Measurements from ENCODE around the gene BICRA.
A peak's percentile ranks its signal among the peaks of the same experiment; 100 is the strongest.
"Not testable (repeated sequence)": the region's sequence is repeated elsewhere in the genome, so short reads cannot be mapped to it uniquely, and the experiment has no call there.

Gene BICRA

DNA sequence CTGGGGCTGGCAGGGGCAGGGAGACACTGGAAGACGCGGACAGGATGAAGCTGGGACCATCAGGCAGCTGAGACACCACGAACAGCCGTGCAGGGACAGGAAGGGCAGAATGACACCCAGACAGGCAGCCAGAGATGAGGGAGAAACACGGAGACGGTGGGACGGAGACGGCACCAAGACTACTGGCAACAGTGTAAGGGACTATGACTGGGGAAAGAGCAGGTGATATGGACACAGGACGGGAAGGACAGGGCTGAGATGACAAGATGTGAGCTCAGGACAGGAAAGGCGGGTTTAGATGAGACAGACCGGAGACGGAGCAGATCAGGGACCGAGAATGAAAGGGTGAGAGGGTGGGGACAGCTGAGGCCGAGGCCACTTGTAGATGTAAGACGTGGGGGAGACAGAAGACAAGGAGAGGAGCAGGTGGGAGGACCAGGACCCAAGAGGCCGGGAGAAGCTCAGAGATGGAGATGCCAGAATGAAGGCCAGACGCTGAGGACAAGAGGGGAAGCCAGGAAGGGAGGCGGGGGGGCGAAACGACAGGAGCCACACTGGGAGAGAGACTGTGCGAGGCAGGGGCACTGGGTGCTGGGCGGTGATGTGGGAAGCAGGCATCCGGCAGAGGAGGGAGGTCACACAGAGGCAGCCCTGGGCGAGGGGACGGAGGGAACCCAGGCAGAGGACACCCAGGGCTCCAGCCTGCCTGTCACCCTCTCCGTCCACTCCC lies 86.8 kb downstream of the BICRA start:
- DNase-seq, result no peak

DNA sequence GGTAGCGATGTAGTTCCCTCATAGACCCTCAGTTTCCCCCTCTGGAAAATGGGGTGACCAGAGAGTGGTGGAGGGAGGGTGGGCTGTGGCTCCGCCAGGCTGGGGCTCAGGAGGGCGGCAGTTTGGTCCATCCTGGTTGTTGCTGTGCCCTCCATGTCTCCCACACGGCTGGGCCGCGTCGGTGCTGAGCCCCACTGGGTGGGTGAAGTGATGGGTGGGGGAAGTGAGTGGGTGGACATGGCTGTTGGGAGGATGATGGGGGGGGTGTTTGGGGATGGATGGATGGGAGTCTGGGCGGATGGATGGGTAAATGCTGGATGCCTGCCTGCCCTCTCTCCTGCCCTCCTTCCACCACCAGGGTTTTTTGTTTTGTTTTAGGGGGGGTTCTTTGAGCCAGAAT lies 87.7 kb downstream of the BICRA start:
- no peak for DNase-seq

DNA sequence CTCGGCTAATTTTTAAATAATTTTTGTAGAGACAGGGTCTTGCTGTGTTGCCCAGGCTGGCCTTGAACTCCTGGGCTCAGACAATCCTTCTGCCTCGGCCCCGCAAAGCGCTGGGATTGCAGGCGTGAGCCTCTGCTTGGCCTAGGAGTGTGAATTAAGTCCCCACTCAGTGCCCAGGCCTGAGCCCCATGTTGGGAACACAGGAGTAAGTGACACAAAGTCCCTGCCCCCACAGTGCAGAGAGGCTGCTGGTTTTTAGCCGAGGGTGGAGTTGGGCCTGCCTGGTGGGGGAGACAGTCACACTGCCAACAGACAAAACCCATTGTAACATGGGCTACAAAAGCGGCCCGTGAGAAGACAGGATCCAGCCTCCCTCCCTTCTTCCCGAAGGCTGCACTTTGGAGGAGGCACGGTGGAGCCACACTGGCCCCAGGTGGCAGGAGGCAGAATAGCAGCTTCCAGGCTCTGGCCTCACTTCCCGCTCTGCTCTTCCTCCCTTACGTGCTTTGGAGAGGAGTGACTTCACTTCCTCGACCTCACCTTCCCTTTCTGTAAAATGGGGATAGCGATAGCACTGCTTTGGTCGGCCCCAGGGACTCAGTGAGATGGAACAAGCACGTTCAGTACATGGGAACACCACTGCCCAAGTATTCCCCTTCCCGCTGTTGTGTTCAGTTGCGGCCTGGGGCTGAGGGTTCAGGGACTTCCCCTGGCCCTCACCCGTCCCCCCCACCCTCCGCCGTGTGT lies 89.1 kb downstream of the BICRA start:
- peak; percentile 77 for DNase-seq

DNA sequence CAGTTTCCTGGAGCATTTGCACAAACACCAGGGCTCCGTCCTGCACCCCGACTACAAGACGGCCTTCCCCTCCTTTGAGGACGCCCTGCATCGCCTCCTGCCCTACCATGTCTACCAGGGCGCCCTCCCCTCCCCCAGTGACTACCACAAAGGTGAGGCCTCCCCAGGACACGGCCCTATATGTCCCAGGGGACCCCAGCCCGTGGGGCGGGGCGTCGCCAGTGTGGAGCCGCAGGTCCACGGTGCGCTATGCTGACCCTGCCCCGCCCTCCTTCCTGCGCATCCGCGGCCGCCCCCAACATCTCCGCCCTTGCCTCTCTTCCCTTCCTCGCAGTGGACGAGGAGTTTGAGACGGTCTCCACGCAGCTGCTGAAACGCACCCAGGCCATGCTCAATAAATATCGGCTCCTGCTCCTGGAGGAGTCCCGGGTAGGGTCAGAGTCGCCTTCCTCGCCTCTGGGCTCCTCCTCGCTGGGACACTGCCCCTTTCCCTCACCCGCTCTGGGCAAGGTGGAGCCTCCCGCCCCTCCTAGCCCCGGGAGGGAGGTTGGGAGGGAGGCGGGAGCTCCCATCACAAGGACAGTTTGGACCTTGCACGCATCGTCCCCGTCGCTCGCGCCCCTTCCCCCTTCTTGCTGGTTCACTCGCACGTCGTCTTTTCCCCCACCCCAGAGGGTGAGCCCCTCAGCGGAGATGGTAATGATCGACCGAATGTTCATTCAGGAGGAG lies 89.9 kb downstream of the BICRA start:
- DNase-seq, result no peak

DNA sequence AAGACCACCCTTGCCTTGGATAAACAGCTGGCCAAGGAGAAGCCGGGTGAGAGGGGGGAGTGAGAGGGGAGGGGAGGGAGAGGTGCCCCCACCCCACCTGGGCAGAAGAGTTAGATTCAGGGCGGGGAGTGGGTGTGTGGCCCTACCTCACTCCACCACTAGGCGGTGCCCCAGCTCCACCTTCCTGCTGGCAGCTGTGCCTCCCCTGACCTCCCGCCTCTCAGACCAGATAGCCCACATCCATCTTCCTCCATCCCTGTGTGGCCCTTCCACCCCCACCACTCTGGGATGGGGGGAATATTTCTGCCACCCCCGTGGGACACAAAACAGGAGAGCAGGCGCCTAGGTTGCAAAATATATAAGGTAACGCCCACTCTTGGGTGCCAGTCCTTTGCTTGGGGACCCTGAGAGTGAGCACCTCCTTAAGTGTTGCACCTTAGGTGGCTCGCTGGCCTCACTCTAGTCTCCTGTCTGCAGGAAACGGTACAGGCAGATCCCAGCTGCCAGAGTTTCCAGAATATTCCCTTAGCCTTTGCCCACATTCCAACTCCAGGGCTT lies 90.5 kb downstream of the BICRA start:
- peak; percentile 21 for DNase-seq

DNA sequence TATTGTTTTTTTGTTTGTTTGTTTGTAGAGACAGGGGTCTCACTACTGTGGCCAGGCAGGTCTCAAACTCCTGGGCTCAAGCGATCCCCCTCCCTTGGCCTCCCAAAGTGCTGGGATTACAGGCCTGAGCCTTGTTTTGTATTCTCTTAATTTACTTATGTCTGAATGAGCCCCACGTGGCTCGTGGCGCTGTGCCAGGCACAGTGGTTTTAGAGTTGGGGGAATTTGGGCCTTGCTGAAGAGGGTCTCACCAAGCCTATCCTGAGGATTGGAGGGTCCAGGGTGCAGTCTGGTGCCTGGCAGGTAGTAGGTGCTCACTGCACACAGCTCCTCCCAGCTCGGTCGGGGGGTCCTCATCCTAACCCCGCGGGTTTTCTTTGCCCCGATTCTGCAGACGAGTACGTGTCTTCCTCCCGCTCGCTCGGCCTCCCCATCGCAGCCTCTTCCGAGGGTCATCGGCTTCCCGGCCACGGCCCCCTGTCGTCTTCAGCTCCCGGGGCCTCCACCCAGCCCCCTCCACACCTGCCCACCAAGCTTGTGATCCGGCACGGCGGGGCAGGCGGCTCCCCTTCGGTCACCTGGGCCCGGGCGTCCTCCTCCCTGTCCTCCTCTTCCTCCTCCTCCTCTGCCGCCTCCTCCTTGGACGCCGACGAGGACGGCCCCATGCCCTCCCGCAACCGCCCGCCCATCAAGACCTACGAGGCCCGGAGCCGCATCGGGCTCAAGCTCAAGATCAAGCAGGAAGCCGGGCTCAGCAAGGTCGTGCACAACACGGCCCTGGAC lies 92.2 kb downstream of the BICRA start:
- DNase-seq, result no peak

DNA sequence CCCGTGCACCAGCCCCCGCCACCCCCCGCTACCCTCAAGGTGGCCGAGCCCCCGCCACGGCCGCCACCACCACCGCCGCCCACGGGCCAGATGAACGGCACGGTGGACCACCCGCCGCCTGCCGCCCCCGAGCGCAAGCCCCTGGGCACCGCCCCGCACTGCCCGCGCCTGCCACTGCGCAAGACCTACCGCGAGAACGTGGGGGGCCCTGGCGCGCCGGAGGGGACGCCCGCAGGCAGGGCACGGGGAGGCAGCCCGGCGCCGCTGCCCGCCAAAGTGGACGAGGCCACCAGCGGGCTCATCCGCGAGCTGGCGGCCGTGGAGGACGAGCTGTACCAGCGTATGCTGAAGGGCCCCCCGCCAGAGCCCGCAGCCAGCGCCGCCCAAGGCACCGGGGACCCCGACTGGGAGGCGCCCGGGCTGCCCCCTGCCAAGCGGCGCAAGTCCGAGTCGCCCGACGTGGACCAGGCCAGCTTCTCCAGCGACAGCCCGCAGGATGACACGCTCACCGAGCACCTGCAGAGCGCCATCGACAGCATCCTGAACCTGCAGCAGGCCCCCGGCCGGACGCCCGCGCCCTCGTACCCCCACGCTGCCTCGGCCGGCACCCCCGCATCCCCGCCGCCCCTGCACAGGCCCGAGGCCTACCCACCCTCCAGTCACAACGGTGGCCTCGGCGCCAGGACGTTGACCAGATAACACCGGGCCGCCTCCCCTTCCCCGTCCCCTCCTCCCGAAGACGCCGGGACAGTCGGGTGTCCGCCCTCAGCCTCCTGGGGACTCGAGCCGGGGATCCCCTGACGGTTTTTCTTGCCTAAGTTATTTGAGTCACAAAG lies 93.0 kb downstream of the BICRA start:
- no peak for DNase-seq

DNA sequence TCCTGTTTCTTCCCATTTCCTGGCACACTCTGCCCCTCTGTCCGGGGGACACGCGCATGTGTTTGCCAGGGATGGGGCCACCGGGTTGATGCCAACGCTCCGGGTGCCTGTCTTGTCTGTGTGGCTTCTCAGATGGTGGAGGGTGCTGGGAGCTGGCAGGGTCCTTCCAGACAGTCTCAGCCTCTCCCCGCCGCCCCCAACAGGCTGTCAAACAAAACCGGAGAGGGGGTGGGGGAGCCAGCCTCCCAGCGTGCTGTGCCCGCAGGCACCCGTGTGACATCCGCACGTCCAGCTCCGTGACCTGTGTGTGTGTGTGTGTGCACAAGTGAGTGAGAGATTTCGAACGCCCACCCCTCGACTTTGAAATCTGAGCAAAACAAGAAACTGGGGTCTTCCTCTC lies 93.7 kb downstream of the BICRA start:
- DNase-seq, result no peak

DNA sequence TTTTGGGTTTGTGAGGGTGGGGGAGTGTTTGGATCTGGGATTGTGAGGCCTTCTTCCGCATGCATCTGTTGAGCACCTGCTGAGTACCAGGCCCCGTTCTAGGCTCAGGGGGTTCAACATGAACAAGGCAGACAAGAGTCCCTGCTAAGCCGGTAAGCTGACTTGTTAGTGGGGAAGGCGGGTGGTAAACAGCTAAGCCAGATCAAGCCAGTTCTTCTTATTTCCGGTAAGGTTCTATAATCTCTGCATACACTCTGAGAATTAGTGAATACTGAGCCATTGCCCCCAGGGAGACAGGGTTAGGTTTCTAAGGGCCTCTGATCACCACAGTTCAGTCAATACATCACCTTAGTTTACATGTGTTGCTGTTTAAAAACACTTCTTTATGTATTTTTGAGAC lies 94.4 kb downstream of the BICRA start:
- no peak for DNase-seq

DNA sequence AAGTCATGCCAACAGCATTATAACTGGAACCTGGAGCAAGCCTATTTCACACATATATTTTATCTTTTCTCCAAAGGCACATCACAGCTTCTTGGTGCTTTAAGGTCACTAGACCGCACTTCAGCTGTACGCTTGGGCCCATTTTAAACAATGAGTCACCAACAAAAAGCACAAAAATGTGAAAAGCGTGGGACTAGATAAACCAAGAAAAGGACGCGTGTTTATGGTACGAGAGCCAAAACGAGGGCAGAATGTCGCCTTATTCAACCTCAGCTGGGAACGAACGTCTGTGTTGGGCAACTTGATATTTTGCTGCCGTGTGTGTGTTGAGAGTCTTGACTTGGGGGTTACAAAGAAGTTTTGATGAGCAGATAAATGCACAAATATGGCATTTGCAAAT lies 95.1 kb downstream of the BICRA start:
- no peak for DNase-seq

DNA sequence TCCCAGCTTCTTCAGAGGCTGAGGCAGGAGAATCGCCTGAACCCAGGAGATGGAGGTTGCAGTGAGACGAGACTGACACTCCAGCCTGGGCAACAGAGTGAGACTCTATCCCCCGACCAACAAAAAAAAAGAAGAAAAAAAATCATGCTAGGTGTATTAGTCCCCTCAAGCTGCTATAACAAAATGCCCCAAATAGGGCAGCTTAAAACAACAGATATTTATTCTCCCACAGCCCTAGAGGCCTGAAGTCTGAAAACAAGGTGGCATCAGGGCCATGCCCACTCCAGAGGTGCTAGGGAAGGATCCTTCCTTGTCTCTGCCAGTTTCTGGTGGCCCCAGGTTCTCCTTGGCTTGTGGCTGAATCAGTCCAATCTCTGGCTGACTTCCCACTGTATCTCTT lies 95.7 kb downstream of the BICRA start:
- no peak for DNase-seq

DNA sequence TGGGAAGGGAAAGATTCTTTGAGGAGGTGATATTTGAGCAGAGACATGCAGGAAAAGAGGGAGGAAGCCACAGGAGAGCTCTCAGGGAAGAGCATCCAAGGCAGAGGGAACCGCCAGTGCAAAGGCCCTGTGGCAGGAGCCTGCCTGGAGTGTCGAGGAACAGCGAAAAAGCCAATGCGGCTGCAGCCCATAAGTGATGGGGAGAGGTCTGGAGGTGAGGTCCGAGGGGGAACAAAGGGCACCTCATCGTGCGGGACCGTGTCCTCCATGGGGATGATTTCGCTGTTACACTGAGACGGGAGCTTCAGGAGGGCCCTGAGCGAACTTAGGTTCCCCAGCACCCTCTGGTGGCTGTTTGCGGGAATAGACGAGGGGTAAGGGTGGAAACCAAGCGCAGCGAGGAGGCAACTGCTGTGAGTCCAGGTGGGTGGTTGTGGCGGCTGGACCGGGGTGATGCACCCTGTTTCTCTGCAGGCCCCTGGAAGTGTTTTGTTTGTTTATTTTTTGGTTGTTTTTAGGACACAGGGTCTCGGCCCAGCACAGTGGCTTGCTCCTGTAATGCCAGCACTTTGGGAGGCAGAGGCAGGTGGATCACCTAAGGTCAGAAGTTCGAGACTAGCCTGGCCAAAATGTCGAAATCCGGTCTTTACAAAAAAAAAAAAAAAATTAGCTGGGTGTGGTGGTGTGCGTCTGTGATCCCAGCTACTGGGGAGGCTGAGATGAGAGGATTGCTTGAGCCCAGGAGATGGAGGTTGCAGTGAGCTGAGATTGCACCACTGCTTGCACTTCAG lies 98.4 kb downstream of the BICRA start:
- DNase-seq, result peak; percentile 62

DNA sequence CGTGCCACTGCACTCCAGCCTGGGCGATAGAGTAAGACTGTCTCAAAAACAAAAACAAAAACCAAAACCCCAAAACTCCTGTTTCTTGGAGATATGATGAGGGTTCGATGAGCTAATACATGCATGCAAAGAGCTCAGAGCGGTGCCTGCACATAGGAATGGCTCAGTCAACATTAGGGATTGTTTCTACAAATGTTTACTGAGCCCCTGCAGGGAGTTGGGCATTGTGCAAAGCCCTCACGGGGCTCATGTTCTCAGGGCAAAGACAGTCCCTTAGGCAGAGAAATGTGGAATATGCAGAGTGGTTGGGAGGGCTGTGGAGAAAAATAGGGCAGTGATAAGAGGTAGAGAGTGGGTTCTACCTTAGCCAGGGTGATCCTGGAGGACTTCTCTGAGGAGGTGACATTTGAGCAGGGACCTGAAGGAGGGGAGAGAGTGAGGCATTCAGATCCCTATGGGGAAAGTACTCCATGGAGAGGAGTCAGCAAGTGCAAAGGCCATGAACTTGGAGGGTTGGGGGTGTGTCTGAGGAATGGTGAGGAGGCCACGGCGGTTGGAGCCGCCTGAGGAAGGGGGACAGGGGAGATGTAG lies 102.8 kb downstream of the BICRA start:
- DNase-seq, result no peak

DNA sequence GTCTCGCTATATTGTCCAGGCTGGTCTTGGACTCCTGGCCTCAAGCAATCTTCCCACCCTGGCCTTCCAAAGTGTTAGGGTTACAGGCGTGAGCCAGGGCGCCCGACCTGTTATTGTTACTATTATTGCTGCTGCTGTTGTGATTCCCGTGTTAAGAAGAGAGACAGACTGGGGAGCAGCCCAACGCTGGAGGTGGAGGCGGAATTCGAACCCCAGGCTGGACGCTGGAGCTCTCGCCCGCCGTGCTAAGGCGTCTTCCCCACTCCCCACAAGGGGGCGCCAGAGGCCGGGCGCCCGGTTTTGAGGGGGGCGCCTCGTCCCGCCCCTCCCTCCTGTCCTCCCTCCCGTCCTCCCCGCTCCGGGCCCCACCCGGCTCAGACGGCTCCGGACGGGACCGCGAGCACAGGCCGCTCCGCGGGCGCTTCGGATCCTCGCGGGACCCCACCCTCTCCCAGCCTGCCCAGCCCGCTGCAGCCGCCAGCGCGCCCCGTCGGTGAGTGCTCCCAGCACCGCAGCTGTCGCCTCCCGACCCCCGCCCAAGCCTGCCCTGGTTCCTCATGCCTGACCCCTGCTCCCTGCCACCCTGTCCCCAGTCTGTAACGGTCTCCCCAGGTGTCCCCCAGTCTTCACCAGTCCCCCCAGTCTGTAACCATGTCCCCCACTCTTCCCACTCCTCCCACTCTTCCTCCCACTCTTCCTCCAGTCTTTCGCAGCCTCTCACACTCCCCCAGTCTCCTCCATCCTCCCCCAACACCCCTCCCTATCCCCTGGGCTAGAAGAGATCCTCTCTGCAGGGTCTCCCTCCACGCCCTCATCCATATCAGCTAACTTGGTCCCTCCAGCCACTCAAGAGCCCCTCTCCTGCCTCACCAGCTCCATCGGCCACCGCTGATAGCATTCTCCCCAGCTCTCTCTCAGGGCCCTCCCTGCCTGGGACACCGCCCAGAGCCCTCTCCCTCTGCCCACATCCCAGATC lies 104.4 kb downstream of the BICRA start, which contains the start of gene EHD2:
Gene EHD2 (plus strand): TSS at position 377 of the 976 bp plus-strand sequence. CDS start 3,191 bp downstream, outside the sequence.
- no peak for DNase-seq

DNA sequence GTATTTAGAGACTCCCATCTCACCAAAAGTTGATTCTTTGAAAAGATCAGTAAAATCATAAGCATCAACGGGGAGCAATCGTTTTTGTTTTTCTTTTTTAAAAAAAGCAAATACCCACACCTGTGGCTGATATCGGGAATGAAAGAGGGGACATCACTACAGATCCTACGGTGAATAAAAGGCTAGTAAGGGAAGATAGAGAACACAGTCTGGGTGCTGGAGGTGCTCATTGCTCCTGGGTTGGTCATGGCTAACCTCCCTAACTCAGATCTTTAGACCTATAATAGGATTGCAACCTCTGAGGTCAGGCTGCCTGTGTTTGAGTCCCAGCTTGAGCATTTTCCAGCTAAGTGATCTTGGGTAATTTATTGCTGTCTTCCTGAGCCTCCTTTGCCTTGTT lies 105.4 kb downstream of the BICRA start:
- DNase-seq, result no peak

DNA sequence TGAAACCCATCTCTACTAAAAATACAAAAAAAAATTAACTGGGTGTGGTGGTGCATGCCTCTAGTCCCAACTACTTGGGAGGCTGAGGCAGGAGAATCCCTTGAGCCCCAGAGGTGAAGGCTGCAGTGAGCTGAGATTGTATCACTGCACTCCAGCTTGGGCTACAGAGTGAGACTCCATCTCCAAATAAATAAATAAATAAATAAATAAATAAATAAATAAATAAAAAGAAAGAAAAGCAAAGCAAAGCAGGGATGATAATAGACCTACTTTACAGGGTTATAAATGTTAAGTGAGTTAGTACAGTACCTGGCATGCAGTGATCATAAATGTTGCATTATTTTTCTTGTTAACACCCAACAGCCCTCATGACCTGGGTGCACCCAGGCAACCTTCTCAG lies 105.9 kb downstream of the BICRA start:
- not testable (repeated sequence) for DNase-seq

DNA sequence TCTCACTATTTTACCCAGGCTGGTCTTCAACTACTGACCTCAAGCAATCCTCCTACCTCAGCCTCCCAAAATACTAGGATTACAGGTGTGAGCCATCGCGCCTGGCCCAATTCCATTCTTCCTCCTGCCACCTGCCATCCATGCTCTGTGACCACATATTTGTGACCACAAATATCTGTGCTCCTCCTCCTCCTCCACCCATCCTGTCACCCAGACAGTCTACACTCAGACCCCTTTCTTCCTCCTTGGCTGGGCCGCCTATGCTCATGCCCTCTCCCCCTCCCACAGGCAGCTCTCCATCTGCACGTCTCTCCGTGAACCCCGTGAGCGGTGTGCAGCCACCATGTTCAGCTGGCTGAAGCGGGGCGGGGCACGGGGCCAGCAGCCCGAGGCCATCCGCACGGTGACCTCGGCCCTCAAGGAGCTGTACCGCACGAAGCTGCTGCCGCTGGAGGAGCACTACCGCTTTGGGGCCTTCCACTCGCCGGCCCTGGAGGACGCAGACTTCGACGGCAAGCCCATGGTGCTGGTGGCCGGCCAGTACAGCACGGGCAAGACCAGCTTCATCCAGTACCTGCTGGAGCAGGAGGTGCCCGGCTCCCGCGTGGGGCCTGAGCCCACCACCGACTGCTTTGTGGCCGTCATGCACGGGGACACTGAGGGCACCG lies 107.5 kb downstream of the BICRA start:
- DNase-seq, result no peak

DNA sequence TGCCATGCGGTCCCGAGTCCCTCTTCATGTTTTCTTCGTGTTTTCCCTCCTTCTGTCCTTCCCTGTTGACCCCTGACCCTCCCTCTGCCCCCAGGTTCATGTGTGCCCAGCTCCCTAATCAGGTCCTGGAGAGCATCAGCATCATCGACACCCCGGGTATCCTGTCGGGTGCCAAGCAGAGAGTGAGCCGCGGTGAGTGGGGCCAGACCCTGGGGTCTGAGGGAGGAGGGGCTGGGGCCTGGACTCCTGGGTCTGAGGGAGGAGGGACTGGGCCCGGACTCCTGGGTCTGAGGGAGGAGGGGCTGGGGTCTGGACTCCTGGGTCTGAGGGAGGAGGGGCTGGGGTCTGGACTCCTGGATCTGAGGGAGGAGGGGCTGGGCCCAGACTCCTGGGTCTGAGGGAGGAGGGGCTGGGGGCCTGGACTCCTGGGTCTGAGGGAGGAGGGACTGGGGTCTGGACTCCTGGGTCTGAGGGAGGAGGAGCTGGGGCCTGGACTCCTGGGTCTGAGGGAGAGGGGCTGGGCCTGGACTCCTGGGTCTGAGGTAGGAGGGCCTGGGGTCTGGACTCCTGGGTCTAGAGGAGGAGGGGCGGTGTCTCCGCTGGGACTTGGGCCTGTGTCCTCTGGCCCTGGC lies 109.6 kb downstream of the BICRA start:
- not testable (repeated sequence) for DNase-seq
